IMR-90 (cell line): Measurements from ENCODE around the gene SMLR1. TPM values are rescaled to one million over a fixed set of nuclear protein-coding genes. Genes with fewer than 3 reads are reported as not detected.

Source experiments
- ATAC-seq: fragments of 200-7000 bp; cut with Tn5 transposase; 2 replicates; pipeline ENCODE4 v1.9.1; 2020; ENCODE audit warnings: low read depth, mild to moderate bottlenecking, moderate library complexity
- BruUV-seq: library from RNA; stranded (reverse); fragments of 400-500 nt; replicated peaks from 2 replicates; lab custom pipeline; 2021; lab: Mats Ljungman, UMichigan
- CTCF ChIA-PET: fragments of 300-600 bp; formaldehyde crosslinking; extraction: SDS; loops from one replicate; lab custom pipeline; 2021; ENCODE audit warnings: antibody characterized with exemption; lab: Yijun Ruan, JAX
- POLR2A ChIA-PET: fragments of 300-600 bp; sonication (Branson Sonifier 250); formaldehyde crosslinking; loops from one replicate; lab custom pipeline; 2022; ENCODE audit warnings: antibody characterized with exemption; ENCODE audit not compliant: unreplicated experiment; lab: Charles Lee
- DNase-seq: peaks from one replicate; pipeline ENCODE4 v3.0.0; 2013
- H2AFZ ChIP-seq: replicated peaks from 2 replicates; pipeline ENCODE3; 2013; ENCODE audit warnings: low read length, mild to moderate bottlenecking; ENCODE audit not compliant: poor library complexity
- H2AK5ac ChIP-seq: 2 replicates; pipeline ENCODE4 v1.6.1; 2013; ENCODE audit warnings: low read depth, low read length, inconsistent platforms
- H2AK9ac ChIP-seq: replicated peaks from 2 replicates; pipeline ENCODE3; 2013; ENCODE audit warnings: mild to moderate bottlenecking, low read depth, low read length, moderate library complexity; ENCODE audit not compliant: poor library complexity
- H2BK120ac ChIP-seq: 2 replicates; pipeline ENCODE4 v1.6.1; 2013; ENCODE audit warnings: low read depth, low read length, inconsistent platforms
- H2BK15ac ChIP-seq: 3 replicates; pipeline ENCODE4 v1.6.1; 2013; ENCODE audit warnings: low read depth, low read length, inconsistent platforms
- H2BK20ac ChIP-seq: 2 replicates; pipeline ENCODE4 v1.6.1; 2013; ENCODE audit warnings: low read depth, mild to moderate bottlenecking, inconsistent platforms, low read length, moderate library complexity
- H2BK5ac ChIP-seq: 2 replicates; pipeline ENCODE4 v1.6.1; 2013; ENCODE audit warnings: mild to moderate bottlenecking, low read depth, low read length, inconsistent platforms; ENCODE audit not compliant: poor library complexity, severe bottlenecking
- H3K14ac ChIP-seq: replicated peaks from 2 replicates; pipeline ENCODE4 v1.6.1; 2013; ENCODE audit warnings: low read depth, low read length, inconsistent platforms
- H3K18ac ChIP-seq: 2 replicates; pipeline ENCODE4 v1.6.1; 2013; ENCODE audit warnings: low read depth, low read length, control low read depth
- H3K23ac ChIP-seq: 2 replicates; pipeline ENCODE4 v1.6.1; 2013; ENCODE audit warnings: low read depth, low read length, inconsistent platforms
- H3K27ac ChIP-seq: 2 replicates; pipeline ENCODE4 v1.5.1; 2013; ENCODE audit warnings: mild to moderate bottlenecking, control low read depth, low read length; ENCODE audit not compliant: insufficient read depth
- H3K27me3 ChIP-seq: 2 replicates; pipeline ENCODE4 v1.6.1; 2013; ENCODE audit warnings: low read length; ENCODE audit not compliant: control insufficient read depth, insufficient read depth
- H3K36me3 ChIP-seq: 2 replicates; pipeline ENCODE4 v1.6.1; 2013; ENCODE audit warnings: low read length, mixed read lengths; ENCODE audit not compliant: control insufficient read depth, insufficient read depth
- H3K4ac ChIP-seq: 2 replicates; pipeline ENCODE4 v1.6.1; 2013; ENCODE audit warnings: low read depth, low read length, inconsistent platforms
- H3K4me1 ChIP-seq: 2 replicates; pipeline ENCODE4 v1.6.1; 2013; ENCODE audit warnings: low read length, mixed read lengths; ENCODE audit not compliant: control insufficient read depth, insufficient read depth
- H3K4me2 ChIP-seq: 2 replicates; pipeline ENCODE4 v1.6.1; 2013; ENCODE audit warnings: low read depth, mild to moderate bottlenecking, control low read depth, low read length, moderate library complexity
- H3K4me3 ChIP-seq: 2 replicates; pipeline ENCODE4 v1.5.1; 2013; ENCODE audit warnings: low read depth, mild to moderate bottlenecking, control low read depth, low read length, moderate library complexity; ENCODE audit not compliant: insufficient read depth
- H3K56ac ChIP-seq: 2 replicates; pipeline ENCODE4 v1.6.1; 2013; ENCODE audit warnings: low read length, inconsistent platforms; ENCODE audit not compliant: insufficient read depth; ENCODE audit errors: extremely low read depth
- H3K79me1 ChIP-seq, 2 experiments: 2 replicates each; pipeline ENCODE4 v1.6.1; 2013; ENCODE audit warnings: low read length in 2 of 2, inconsistent platforms in 1 of 2, low read depth in 1 of 2
- H3K9ac ChIP-seq: 2 replicates; pipeline ENCODE4 v1.6.1; 2013; ENCODE audit warnings: low read depth, low read length, control low read depth
- H3K9me1 ChIP-seq: 2 replicates; pipeline ENCODE4 v1.6.1; 2013; ENCODE audit warnings: low read length, inconsistent platforms; ENCODE audit not compliant: insufficient read depth
- H3K9me3 ChIP-seq: 2 replicates; pipeline ENCODE4 v1.6.1; 2013; ENCODE audit warnings: low read length; ENCODE audit not compliant: control insufficient read depth, insufficient read depth
- H4K20me1 ChIP-seq: 2 replicates; pipeline ENCODE4 v1.6.1; 2013; ENCODE audit warnings: low read length, inconsistent platforms; ENCODE audit not compliant: insufficient read depth
- H4K5ac ChIP-seq: 2 replicates; pipeline ENCODE4 v1.6.1; 2013; ENCODE audit warnings: mild to moderate bottlenecking, low read depth, low read length, control low read depth
- H4K8ac ChIP-seq, 2 experiments: 2 replicates each; pipeline ENCODE4 v1.6.1; 2013; ENCODE audit warnings: low read depth in 2 of 2, low read length in 2 of 2, control low read depth in 1 of 2, inconsistent platforms in 1 of 2
- H4K91ac ChIP-seq: 2 replicates; pipeline ENCODE4 v1.6.1; 2013; ENCODE audit warnings: low read depth, low read length, inconsistent platforms; ENCODE audit not compliant: insufficient read depth
- CHD1 ChIP-seq: IDR thresholded peaks from 2 replicates; pipeline ENCODE4 v1.6.1; 2012; ENCODE audit warnings: low read depth, low read length, improper control_type of control experiment
- FOS ChIP-seq: fragments of 150-350 bp; IDR thresholded peaks from 2 replicates; pipeline ENCODE4 v1.6.1; 2016; ENCODE audit warnings: low read depth, low read length
- MAZ ChIP-seq: IDR thresholded peaks from 2 replicates; pipeline ENCODE4 v1.6.1; 2012; ENCODE audit warnings: low read depth, mild to moderate bottlenecking, low read length, improper control_type of control experiment, moderate library complexity, borderline replicate concordance
- RAD21 ChIP-seq: IDR thresholded peaks from 2 replicates; pipeline ENCODE4 v1.6.1; 2012; ENCODE audit warnings: low read length, improper control_type of control experiment
- RCOR1 ChIP-seq: IDR thresholded peaks from 2 replicates; pipeline ENCODE4 v1.6.1; 2012; ENCODE audit warnings: mild to moderate bottlenecking, low read length, improper control_type of control experiment; ENCODE audit not compliant: insufficient replicate concordance
- SMC3 ChIP-seq: fragments of 150-350 bp; IDR thresholded peaks from 2 replicates; pipeline ENCODE4 v1.6.1; 2016; ENCODE audit warnings: low read depth, mild to moderate bottlenecking, antibody characterized with exemption, low read length, moderate library complexity
- WGBS, 2 experiments: methylation state at CpG; one replicate each; pipeline versions ENCODE4 v1.1.5 to v1.1.7; 2013; ENCODE audit warnings: missing lambda C conversion rate in 2 of 2; ENCODE audit not compliant: insufficient read length in 1 of 2; ENCODE audit errors: extremely low coverage in 2 of 2; 5-methylcytosine and 5-hydroxymethylcytosine counted together
- dilution Hi-C: fragments of 300-500 bp; cut with HindIII; formaldehyde crosslinking; loops from one replicate; pipeline ENCODE4 v1.14.3; 2018; ENCODE audit warnings: low sequenced_read_pairs; ENCODE audit not compliant: unreplicated experiment
- in situ Hi-C: fragments of 300-500 bp; cut with MboI; formaldehyde crosslinking; loops from 3 replicates; pipeline ENCODE4 v1.14.3; 2019; ENCODE audit warnings: low sequenced_read_pairs, inconsistent platforms, mixed read lengths
- intact Hi-C: fragments of 100-400 bp; cut with micrococcal nuclease; formaldehyde crosslinking; loops from 2 replicates; pipeline ENCODE4 v1.10.0; 2022
- polyA plus RNA-seq, 3 experiments: library from polyadenylated mRNA; depleted of rRNA; stranded (reverse); fragments of >200 nt; gene quantifications; 2 replicates each; pipeline ENCODE4 v1.2.3, GENCODE V29; 2012; ENCODE audit warnings: low replicate concordance in 1 of 3
- total RNA-seq: library from RNA; depleted of rRNA; stranded (reverse); fragments of >200 nt; gene quantifications from 2 replicates; pipeline ENCODE4 v1.2.3, GENCODE V29; 2012

The SMLR1 gene
- total and polyA plus RNA-seq, 2 of the 4 experiments (the other 2 are of a cell fraction), result not detected

DNA sequence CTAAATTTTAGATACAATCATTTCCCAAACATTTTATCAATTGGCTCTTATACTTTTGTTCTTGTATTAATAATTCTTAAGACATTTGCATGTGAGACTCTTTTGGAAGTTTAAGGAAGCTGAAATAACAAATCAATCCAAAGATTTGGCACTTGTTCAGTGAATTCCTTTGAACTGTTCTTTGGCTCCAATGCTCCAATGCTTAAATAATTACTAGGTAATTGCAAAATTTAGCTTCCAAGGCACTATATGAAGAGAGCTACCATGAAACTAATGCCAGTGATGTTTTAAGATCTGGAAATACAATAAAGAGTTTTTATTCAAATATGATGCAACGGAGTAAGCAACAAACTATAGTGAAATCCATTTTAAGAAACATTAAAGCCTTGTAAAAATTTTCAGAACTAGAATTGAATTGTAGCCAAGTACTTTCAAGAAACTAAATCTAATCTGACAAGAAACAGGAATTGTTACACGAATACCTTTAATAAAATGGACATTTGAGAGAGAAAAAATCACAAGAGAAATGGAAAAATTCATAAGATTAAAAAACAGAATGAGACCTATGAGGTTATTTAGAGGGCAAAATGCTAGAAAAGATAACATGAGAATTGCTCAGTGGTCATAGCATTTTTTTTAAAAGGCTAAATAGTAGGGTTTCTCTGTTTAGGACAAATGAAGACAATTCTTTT, 43.6 kb upstream of the SMLR1 start:
- Histone ChIP-seq H3K9me1 (no peaks in the 10 kb centered on the region), H4K20me1 (no peaks in the 10 kb centered on the region), H3K4me1 (peaks cover 2% of the 10 kb centered on the region; the same call in 1 of the 2 replicates), H2BK5ac (no peak overlapping the region), H3K36me3 (no peaks in the 10 kb centered on the region), H3K9ac (no peak overlapping the region), H2BK120ac (no peak overlapping the region), H3K4me2 (no peak overlapping the region), H3K27ac (no peak overlapping the region), H4K8ac (no peak overlapping the region), H4K91ac (no peak overlapping the region), H2AK5ac (no peak overlapping the region), H3K27me3 (no peaks in the 10 kb centered on the region; the same call in 1 of the 2 replicates), H3K4me3 (no peak overlapping the region), H2BK20ac (no peak overlapping the region), H3K23ac (no peak overlapping the region), H3K79me1 (no peaks in the 10 kb centered on the region), H4K5ac (no peak overlapping the region), H3K9me3 (no peaks in the 10 kb centered on the region; the same call in 1 of the 2 replicates), H2AK9ac (no peak overlapping the region), H3K14ac (no peak overlapping the region), H2AFZ (no peak overlapping the region), H3K56ac (no peak overlapping the region), H3K18ac (no peak overlapping the region), H2BK15ac (no peak overlapping the region), H3K4ac (no peak overlapping the region)
- POLR2A ChIA-PET, result no interaction called here
- WGBS, 2 experiments, result no CpG with 5 or more reads among the region's 2 CpGs
- CTCF ChIA-PET, result no interaction called here
- dilution Hi-C loops, result no loop called here
- no TSS peak for BruUV-seq
- in situ Hi-C loops, result no loop called here
- TF ChIP-seq MAZ (no peak), FOS (no peak), RCOR1 (no peak), SMC3 (no peak), RAD21 (no peak), CHD1 (no peak)
- intact Hi-C loops, result no loop called here
- no peak for ATAC-seq
- DNase-seq, result no peak
